IMR-90 (cell line): Measurements from ENCODE around the gene CCDC33. TPM values are rescaled to one million over a fixed set of nuclear protein-coding genes. Genes with fewer than 3 reads are reported as not detected.

Experiments used
- ATAC-seq: fragments of 200-7000 bp; cut with Tn5 transposase; 2 replicates; pipeline ENCODE4 v1.9.1; 2020; ENCODE audit warnings: low read depth, mild to moderate bottlenecking, moderate library complexity
- BruUV-seq: library from RNA; stranded (reverse); fragments of 400-500 nt; replicated peaks from 2 replicates; lab custom pipeline; 2021; lab: Mats Ljungman, UMichigan
- CTCF ChIA-PET: fragments of 300-600 bp; formaldehyde crosslinking; extraction: SDS; loops from one replicate; lab custom pipeline; 2021; ENCODE audit warnings: antibody characterized with exemption; lab: Yijun Ruan, JAX
- POLR2A ChIA-PET: fragments of 300-600 bp; sonication (Branson Sonifier 250); formaldehyde crosslinking; loops from one replicate; lab custom pipeline; 2022; ENCODE audit warnings: antibody characterized with exemption; ENCODE audit not compliant: unreplicated experiment; lab: Charles Lee
- DNase-seq: peaks from one replicate; pipeline ENCODE4 v3.0.0; 2013
- H2AFZ ChIP-seq: replicated peaks from 2 replicates; pipeline ENCODE3; 2013; ENCODE audit warnings: low read length, mild to moderate bottlenecking; ENCODE audit not compliant: poor library complexity
- H2AK5ac ChIP-seq: 2 replicates; pipeline ENCODE4 v1.6.1; 2013; ENCODE audit warnings: low read depth, low read length, inconsistent platforms
- H2AK9ac ChIP-seq: replicated peaks from 2 replicates; pipeline ENCODE3; 2013; ENCODE audit warnings: mild to moderate bottlenecking, low read depth, low read length, moderate library complexity; ENCODE audit not compliant: poor library complexity
- H2BK120ac ChIP-seq: 2 replicates; pipeline ENCODE4 v1.6.1; 2013; ENCODE audit warnings: low read depth, low read length, inconsistent platforms
- H2BK15ac ChIP-seq: 3 replicates; pipeline ENCODE4 v1.6.1; 2013; ENCODE audit warnings: low read depth, low read length, inconsistent platforms
- H2BK20ac ChIP-seq: 2 replicates; pipeline ENCODE4 v1.6.1; 2013; ENCODE audit warnings: low read depth, mild to moderate bottlenecking, inconsistent platforms, low read length, moderate library complexity
- H2BK5ac ChIP-seq: 2 replicates; pipeline ENCODE4 v1.6.1; 2013; ENCODE audit warnings: mild to moderate bottlenecking, low read depth, low read length, inconsistent platforms; ENCODE audit not compliant: poor library complexity, severe bottlenecking
- H3K14ac ChIP-seq: replicated peaks from 2 replicates; pipeline ENCODE4 v1.6.1; 2013; ENCODE audit warnings: low read depth, low read length, inconsistent platforms
- H3K18ac ChIP-seq: 2 replicates; pipeline ENCODE4 v1.6.1; 2013; ENCODE audit warnings: low read depth, low read length, control low read depth
- H3K23ac ChIP-seq: 2 replicates; pipeline ENCODE4 v1.6.1; 2013; ENCODE audit warnings: low read depth, low read length, inconsistent platforms
- H3K27ac ChIP-seq: 2 replicates; pipeline ENCODE4 v1.5.1; 2013; ENCODE audit warnings: mild to moderate bottlenecking, control low read depth, low read length; ENCODE audit not compliant: insufficient read depth
- H3K27me3 ChIP-seq: 2 replicates; pipeline ENCODE4 v1.6.1; 2013; ENCODE audit warnings: low read length; ENCODE audit not compliant: control insufficient read depth, insufficient read depth
- H3K36me3 ChIP-seq: 2 replicates; pipeline ENCODE4 v1.6.1; 2013; ENCODE audit warnings: low read length, mixed read lengths; ENCODE audit not compliant: control insufficient read depth, insufficient read depth
- H3K4ac ChIP-seq: 2 replicates; pipeline ENCODE4 v1.6.1; 2013; ENCODE audit warnings: low read depth, low read length, inconsistent platforms
- H3K4me1 ChIP-seq: 2 replicates; pipeline ENCODE4 v1.6.1; 2013; ENCODE audit warnings: low read length, mixed read lengths; ENCODE audit not compliant: control insufficient read depth, insufficient read depth
- H3K4me2 ChIP-seq: 2 replicates; pipeline ENCODE4 v1.6.1; 2013; ENCODE audit warnings: low read depth, mild to moderate bottlenecking, control low read depth, low read length, moderate library complexity
- H3K4me3 ChIP-seq: 2 replicates; pipeline ENCODE4 v1.5.1; 2013; ENCODE audit warnings: low read depth, mild to moderate bottlenecking, control low read depth, low read length, moderate library complexity; ENCODE audit not compliant: insufficient read depth
- H3K56ac ChIP-seq: 2 replicates; pipeline ENCODE4 v1.6.1; 2013; ENCODE audit warnings: low read length, inconsistent platforms; ENCODE audit not compliant: insufficient read depth; ENCODE audit errors: extremely low read depth
- H3K79me1 ChIP-seq, 2 experiments: 2 replicates each; pipeline ENCODE4 v1.6.1; 2013; ENCODE audit warnings: low read length in 2 of 2, inconsistent platforms in 1 of 2, low read depth in 1 of 2
- H3K9ac ChIP-seq: 2 replicates; pipeline ENCODE4 v1.6.1; 2013; ENCODE audit warnings: low read depth, low read length, control low read depth
- H3K9me1 ChIP-seq: 2 replicates; pipeline ENCODE4 v1.6.1; 2013; ENCODE audit warnings: low read length, inconsistent platforms; ENCODE audit not compliant: insufficient read depth
- H3K9me3 ChIP-seq: 2 replicates; pipeline ENCODE4 v1.6.1; 2013; ENCODE audit warnings: low read length; ENCODE audit not compliant: control insufficient read depth, insufficient read depth
- H4K20me1 ChIP-seq: 2 replicates; pipeline ENCODE4 v1.6.1; 2013; ENCODE audit warnings: low read length, inconsistent platforms; ENCODE audit not compliant: insufficient read depth
- H4K5ac ChIP-seq: 2 replicates; pipeline ENCODE4 v1.6.1; 2013; ENCODE audit warnings: mild to moderate bottlenecking, low read depth, low read length, control low read depth
- H4K8ac ChIP-seq, 2 experiments: 2 replicates each; pipeline ENCODE4 v1.6.1; 2013; ENCODE audit warnings: low read depth in 2 of 2, low read length in 2 of 2, control low read depth in 1 of 2, inconsistent platforms in 1 of 2
- H4K91ac ChIP-seq: 2 replicates; pipeline ENCODE4 v1.6.1; 2013; ENCODE audit warnings: low read depth, low read length, inconsistent platforms; ENCODE audit not compliant: insufficient read depth
- BHLHE40 ChIP-seq: fragments of 150-350 bp; IDR thresholded peaks from 2 replicates; pipeline ENCODE4 v1.6.1; 2016; ENCODE audit warnings: mild to moderate bottlenecking, low read depth, low read length
- CEBPB ChIP-seq: IDR thresholded peaks from 2 replicates; pipeline ENCODE4 v1.6.1; 2012; ENCODE audit warnings: low read depth, low read length, improper control_type of control experiment
- ELK1 ChIP-seq: fragments of 150-350 bp; IDR thresholded peaks from 2 replicates; pipeline ENCODE4 v1.6.1; 2016; ENCODE audit warnings: low read depth, mild to moderate bottlenecking, low read length, moderate library complexity, borderline replicate concordance
- MXI1 ChIP-seq: IDR thresholded peaks from 2 replicates; pipeline ENCODE4 v1.6.1; 2012; ENCODE audit warnings: low read depth, mild to moderate bottlenecking, low read length, moderate library complexity, borderline replicate concordance
- NFE2L2 ChIP-seq: fragments of 150-350 bp; IDR thresholded peaks from 2 replicates; pipeline ENCODE4 v1.6.1; 2016; ENCODE audit warnings: low read depth, mild to moderate bottlenecking, low read length
- RCOR1 ChIP-seq: IDR thresholded peaks from 2 replicates; pipeline ENCODE4 v1.6.1; 2012; ENCODE audit warnings: mild to moderate bottlenecking, low read length, improper control_type of control experiment; ENCODE audit not compliant: insufficient replicate concordance
- RFX5 ChIP-seq: IDR thresholded peaks from 2 replicates; pipeline ENCODE4 v1.8.0; 2012; ENCODE audit warnings: low read depth, mild to moderate bottlenecking, low read length, moderate library complexity
- USF2 ChIP-seq: fragments of 150-350 bp; IDR thresholded peaks from 2 replicates; pipeline ENCODE4 v1.6.1; 2017; ENCODE audit warnings: mild to moderate bottlenecking, antibody characterized with exemption, low read length, low read depth
- WGBS, 2 experiments: methylation state at CpG; one replicate each; pipeline versions ENCODE4 v1.1.5 to v1.1.7; 2013; ENCODE audit warnings: missing lambda C conversion rate in 2 of 2; ENCODE audit not compliant: insufficient read length in 1 of 2; ENCODE audit errors: extremely low coverage in 2 of 2; 5-methylcytosine and 5-hydroxymethylcytosine counted together
- dilution Hi-C: fragments of 300-500 bp; cut with HindIII; formaldehyde crosslinking; loops from one replicate; pipeline ENCODE4 v1.14.3; 2018; ENCODE audit warnings: low sequenced_read_pairs; ENCODE audit not compliant: unreplicated experiment
- in situ Hi-C: fragments of 300-500 bp; cut with MboI; formaldehyde crosslinking; loops from 3 replicates; pipeline ENCODE4 v1.14.3; 2019; ENCODE audit warnings: low sequenced_read_pairs, inconsistent platforms, mixed read lengths
- intact Hi-C: fragments of 100-400 bp; cut with micrococcal nuclease; formaldehyde crosslinking; loops from 2 replicates; pipeline ENCODE4 v1.10.0; 2022
- polyA plus RNA-seq, 3 experiments: library from polyadenylated mRNA; depleted of rRNA; stranded (reverse); fragments of >200 nt; gene quantifications; 2 replicates each; pipeline ENCODE4 v1.2.3, GENCODE V29; 2012; ENCODE audit warnings: low replicate concordance in 1 of 3
- total RNA-seq: library from RNA; depleted of rRNA; stranded (reverse); fragments of >200 nt; gene quantifications from 2 replicates; pipeline ENCODE4 v1.2.3, GENCODE V29; 2012

Gene CCDC33
- total and polyA plus RNA-seq, 2 of the 4 experiments (the other 2 are of a cell fraction) = not detected

- intact Hi-C loops = no loop called here
These were observed 41.2 kb downstream of the CCDC33 start for GRCh38 chr15:74277242-74277810.

More at GRCh38 chr15:74277242-74277810, 41.2 kb downstream of the CCDC33 start:
- ChIA-PET POLR2A (no interaction called here), CTCF (no interaction called here)
- Histone ChIP-seq H3K9me3 (no peaks in the 10 kb centered on the region), H3K4ac (no peak overlapping the region), H2AK9ac (no peak overlapping the region), H3K4me1 (no peaks in the 10 kb centered on the region), H3K23ac (no peak overlapping the region), H2BK5ac (no peak overlapping the region), H3K14ac (no peak overlapping the region), H3K9ac (no peak overlapping the region), H2BK15ac (no peak overlapping the region), H4K91ac (no peak overlapping the region), H4K5ac (no peak overlapping the region), H3K27ac (no peak overlapping the region), H2AFZ (no peak overlapping the region), H3K79me1 (no peaks in the 10 kb centered on the region), H3K4me2 (no peak overlapping the region), H3K9me1 (no peaks in the 10 kb centered on the region), H4K20me1 (no peaks in the 10 kb centered on the region), H3K36me3 (no peaks in the 10 kb centered on the region), H3K18ac (no peak overlapping the region), H3K27me3 (peaks cover 58% of the 10 kb centered on the region), H4K8ac (no peak overlapping the region), H2AK5ac (no peak overlapping the region), H3K56ac (no peak overlapping the region), H3K4me3 (no peak overlapping the region), H2BK20ac (no peak overlapping the region), H2BK120ac (no peak overlapping the region)
- in situ Hi-C loops = no loop called here
- dilution Hi-C loops = no loop called here
- ATAC-seq (no peak), DNase-seq (no peak)
- no TSS peak for BruUV-seq
- no CpG with 5 or more reads among the region's 8 CpGs for WGBS, 2 experiments
- TF ChIP-seq MXI1 (no peak), NFE2L2 (no peak), BHLHE40 (no peak), CEBPB (no peak), USF2 (no peak), ELK1 (no peak), RFX5 (no peak), RCOR1 (no peak)
